Panc1 (cell line): Measurements from ENCODE around the gene LHFPL4.

ENCODE experiments used
- SIN3A ChIP-seq: IDR thresholded peaks from 2 replicates; pipeline ENCODE4 v1.6.1; 2012; ENCODE audit warnings: low read depth, mild to moderate bottlenecking, low read length, moderate library complexity, borderline replicate concordance; ENCODE audit not compliant: insufficient read depth
- TF ChIP-seq, protein P1 (sequence below): fragments of 450-650 bp; IDR thresholded peaks from 2 replicates; pipeline ENCODE4 v1.5.1; 2017; ENCODE audit warnings: mild to moderate bottlenecking

DNA sequence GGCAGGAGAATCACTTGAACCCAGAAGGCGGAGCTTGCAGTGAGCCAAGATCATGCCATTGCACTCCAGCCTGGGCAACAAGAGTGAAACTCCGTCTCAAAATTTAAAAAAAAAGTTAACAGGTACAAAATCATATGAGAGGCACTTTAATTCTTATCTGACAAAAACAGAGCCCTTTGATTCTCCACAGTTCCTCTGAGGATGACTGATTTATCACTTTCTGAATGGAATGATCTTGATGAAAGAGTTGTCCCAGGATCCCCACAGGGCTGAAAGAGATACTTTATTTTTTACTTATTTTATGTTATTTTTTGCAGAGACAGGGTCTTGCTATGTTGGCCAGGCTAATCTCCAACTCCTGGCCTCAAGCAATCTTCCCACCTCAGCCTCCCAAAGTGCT is 4.0 kb downstream of the LHFPL4 start:
- TF ChIP-seq, protein P1, sequence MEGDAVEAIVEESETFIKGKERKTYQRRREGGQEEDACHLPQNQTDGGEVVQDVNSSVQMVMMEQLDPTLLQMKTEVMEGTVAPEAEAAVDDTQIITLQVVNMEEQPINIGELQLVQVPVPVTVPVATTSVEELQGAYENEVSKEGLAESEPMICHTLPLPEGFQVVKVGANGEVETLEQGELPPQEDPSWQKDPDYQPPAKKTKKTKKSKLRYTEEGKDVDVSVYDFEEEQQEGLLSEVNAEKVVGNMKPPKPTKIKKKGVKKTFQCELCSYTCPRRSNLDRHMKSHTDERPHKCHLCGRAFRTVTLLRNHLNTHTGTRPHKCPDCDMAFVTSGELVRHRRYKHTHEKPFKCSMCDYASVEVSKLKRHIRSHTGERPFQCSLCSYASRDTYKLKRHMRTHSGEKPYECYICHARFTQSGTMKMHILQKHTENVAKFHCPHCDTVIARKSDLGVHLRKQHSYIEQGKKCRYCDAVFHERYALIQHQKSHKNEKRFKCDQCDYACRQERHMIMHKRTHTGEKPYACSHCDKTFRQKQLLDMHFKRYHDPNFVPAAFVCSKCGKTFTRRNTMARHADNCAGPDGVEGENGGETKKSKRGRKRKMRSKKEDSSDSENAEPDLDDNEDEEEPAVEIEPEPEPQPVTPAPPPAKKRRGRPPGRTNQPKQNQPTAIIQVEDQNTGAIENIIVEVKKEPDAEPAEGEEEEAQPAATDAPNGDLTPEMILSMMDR = no peak
- TF ChIP-seq SIN3A = no peak
